OCI-LY3 (cell line): ENCODE measurements around the gene CPED1.

Experiments used
- H2AFZ ChIP-seq: fragments of 200-600, 300-600 bp; shearing (Covaris generic); 2 replicates; pipeline ENCODE4 v1.6.0; 2014; ENCODE audit warnings: antibody characterized with exemption, low read depth, low read length
- H3K27ac ChIP-seq: fragments of 200-600, 300-600 bp; sonication (generic); 2 replicates; pipeline ENCODE4 v1.5.1; 2014; ENCODE audit warnings: mild to moderate bottlenecking, low read length, moderate library complexity, mixed read lengths
- H3K27me3 ChIP-seq: fragments of 200-600, 300-600 bp; sonication (generic); 2 replicates; pipeline ENCODE4 v1.6.1; 2014; ENCODE audit warnings: low read depth, low read length, mixed read lengths
- H3K36me3 ChIP-seq: fragments of 200-600, 300-600 bp; sonication (generic); replicated peaks from 2 replicates; pipeline ENCODE3; 2014; ENCODE audit warnings: low read depth, low read length, mixed read lengths
- H3K4me1 ChIP-seq: fragments of 300-600, 200-600 bp; sonication (generic); 2 replicates; pipeline ENCODE4 v1.6.1; 2014; ENCODE audit warnings: low read length, mixed read lengths
- H3K4me2 ChIP-seq: fragments of 200-600, 300-600 bp; sonication (generic); 2 replicates; pipeline ENCODE4 v1.6.1; 2014; ENCODE audit warnings: low read length, mixed read lengths
- H3K4me3 ChIP-seq: fragments of 300-600, 200-600 bp; sonication (generic); 2 replicates; pipeline ENCODE4 v1.5.1; 2014; ENCODE audit warnings: antibody characterized with exemption, mild to moderate bottlenecking, low read length, moderate library complexity
- H3K79me2 ChIP-seq: fragments of 300-600, 200-600 bp; shearing (Covaris generic); 2 replicates; pipeline ENCODE4 v1.6.1; 2014; ENCODE audit warnings: mild to moderate bottlenecking, low read length, mixed read lengths
- H3K9ac ChIP-seq: fragments of 300-600, 200-600 bp; shearing (Covaris generic); 2 replicates; pipeline ENCODE4 v1.6.0; 2014; ENCODE audit warnings: mild to moderate bottlenecking, low read length, moderate library complexity
- H3K9me3 ChIP-seq: fragments of 200-600, 300-600 bp; shearing (Covaris generic); 2 replicates; pipeline ENCODE4 v1.6.1; 2014; ENCODE audit warnings: low read length, mixed read lengths; ENCODE audit not compliant: insufficient read depth
- H4K20me1 ChIP-seq: fragments of 200-600, 300-600 bp; sonication (generic); 2 replicates; pipeline ENCODE4 v1.6.1; 2016; ENCODE audit warnings: low read length, mixed read lengths; ENCODE audit not compliant: insufficient read depth
- CTCF ChIP-seq: fragments of 200-600, 300-600 bp; sonication (generic); IDR thresholded peaks from 2 replicates; pipeline ENCODE4 v1.5.1; 2014; ENCODE audit warnings: antibody characterized with exemption, low read length, low read depth
- EZH2phosphoT487 ChIP-seq: fragments of 200-600 bp; shearing (Covaris generic); IDR thresholded peaks from 2 replicates; pipeline ENCODE4 v1.6.1; 2018; ENCODE audit warnings: antibody characterized with exemption, mixed run types, low read depth

Gene CPED1

GRCh38 chr7:121037957-121038716 is 49.6 kb downstream of the CPED1 start:
- TF ChIP-seq CTCF: no peak
- TF ChIP-seq EZH2phosphoT487: no peak
- H3K36me3 ChIP-seq: no peaks in the 10 kb centered on the region
- H3K27ac ChIP-seq: no peak overlapping the region
- H3K4me2 ChIP-seq: no peak overlapping the region
- H3K9ac ChIP-seq: no peak overlapping the region
- H2AFZ ChIP-seq: no peak overlapping the region
- no peak overlapping the region for H3K4me3 ChIP-seq
- no peaks in the 10 kb centered on the region for H3K4me1 ChIP-seq
- no peaks in the 10 kb centered on the region for H3K9me3 ChIP-seq
- no peaks in the 10 kb centered on the region for H3K27me3 ChIP-seq
- no peaks in the 10 kb centered on the region for H4K20me1 ChIP-seq
- no peaks in the 10 kb centered on the region for H3K79me2 ChIP-seq

- no peak overlapping the region for H3K4me2 ChIP-seq
- TF ChIP-seq CTCF (no peak), EZH2phosphoT487 (no peak)
- no peak overlapping the region for H3K27ac ChIP-seq
- no peaks in the 10 kb centered on the region for H3K79me2 ChIP-seq
- H3K9me3 ChIP-seq: no peaks in the 10 kb centered on the region
- H3K4me1 ChIP-seq: no peaks in the 10 kb centered on the region
- H2AFZ ChIP-seq: no peak overlapping the region
- H3K9ac ChIP-seq: no peak overlapping the region
- no peaks in the 10 kb centered on the region for H3K36me3 ChIP-seq
- H3K4me3 ChIP-seq: no peak overlapping the region
- no peaks in the 10 kb centered on the region for H3K27me3 ChIP-seq
- no peaks in the 10 kb centered on the region for H4K20me1 ChIP-seq
Measured at GRCh38 chr7:121038717-121039509, 50.4 kb downstream of the CPED1 start.

- Histone ChIP-seq H3K9ac (no peak overlapping the region), H3K4me2 (no peak overlapping the region), H3K4me1 (no peaks in the 10 kb centered on the region), H3K4me3 (no peak overlapping the region), H3K36me3 (no peaks in the 10 kb centered on the region), H3K27ac (no peak overlapping the region), H2AFZ (no peak overlapping the region), H3K79me2 (no peaks in the 10 kb centered on the region), H3K27me3 (no peaks in the 10 kb centered on the region), H4K20me1 (no peaks in the 10 kb centered on the region), H3K9me3 (no peaks in the 10 kb centered on the region)
- TF ChIP-seq CTCF (no peak), EZH2phosphoT487 (no peak)
Measured at GRCh38 chr7:121039510-121039822, 51.0 kb downstream of the CPED1 start.

GRCh38 chr7:121039994-121040393 is 51.5 kb downstream of the CPED1 start:
- Histone ChIP-seq H3K36me3 (no peaks in the 10 kb centered on the region), H3K4me1 (no peaks in the 10 kb centered on the region), H3K27me3 (no peaks in the 10 kb centered on the region), H3K9ac (no peak overlapping the region), H2AFZ (no peak overlapping the region), H3K79me2 (no peaks in the 10 kb centered on the region), H3K4me2 (no peak overlapping the region), H3K4me3 (no peak overlapping the region), H3K9me3 (no peaks in the 10 kb centered on the region), H4K20me1 (no peaks in the 10 kb centered on the region), H3K27ac (no peak overlapping the region)
- TF ChIP-seq CTCF (no peak), EZH2phosphoT487 (no peak)
